ENCODE results near the gene PRKCB.

PRKCB gene

GRCh38 chr16:23902034-23902747 lies 66.4 kb downstream of the PRKCB start:
- TF ChIP-seq CTCF (IDR thresholded peaks at IDR 0.05; ENCODE audit: low read depth, low read length, poor library complexity, severe bottlenecking) (no peak), EZH2phosphoT487 (IDR thresholded peaks at IDR 0.05; ENCODE audit: borderline replicate concordance, low read length) (no peak)
- H4K20me1 ChIP-seq (ENCODE audit: control insufficient read depth, insufficient read depth, low read depth, low read length) = no peaks in the 10 kb centered on the region
- peaks cover 4% of the 10 kb centered on the region for H3K4me1 ChIP-seq (ENCODE audit: control insufficient read depth, low read length)

GRCh38 chr16:23902748-23903414 lies 67.1 kb downstream of the PRKCB start:
- Histone ChIP-seq H3K36me3 (ENCODE audit: control insufficient read depth, low read length) (no peaks in the 10 kb centered on the region), H4K20me1 (ENCODE audit: control insufficient read depth, insufficient read depth, low read depth, low read length) (no peaks in the 10 kb centered on the region), H3F3A (ENCODE audit: control insufficient read depth, insufficient read depth) (no peaks in the 10 kb centered on the region), H3K9me2 (replicated peaks; ENCODE audit: control insufficient read depth, low read length) (no peaks in the 10 kb centered on the region), H3K27ac (ENCODE audit: low read depth, low read length) (no peak overlapping the region), H3K4me2 (ENCODE audit: low read length) (no peak overlapping the region), H3K4me1 (ENCODE audit: control insufficient read depth, low read length) (no peaks in the 10 kb centered on the region), H3K27me3 (ENCODE audit: control insufficient read depth, low read length) (0 out of 2 replicates have a peak, but pooled peaks cover 3% of the 10 kb centered on the region), H3K9me3 (ENCODE audit: control insufficient read depth, insufficient read depth, low read length) (no peaks in the 10 kb centered on the region), H3K79me2 (ENCODE audit: control insufficient read depth, low read length) (no peaks in the 10 kb centered on the region), H3K4me3 (ENCODE audit: low read length) (no peak overlapping the region)
- no peak for TF ChIP-seq EZH2phosphoT487 (IDR thresholded peaks at IDR 0.05; ENCODE audit: borderline replicate concordance, low read length)
- TF ChIP-seq CTCF (IDR thresholded peaks at IDR 0.05; ENCODE audit: low read depth, low read length, poor library complexity, severe bottlenecking) = no peak

More at GRCh38 chr16:23902034-23902747, 66.4 kb downstream of the PRKCB start:
- Histone ChIP-seq H3K79me2 (ENCODE audit: control insufficient read depth, low read length) (no peaks in the 10 kb centered on the region), H3F3A (ENCODE audit: control insufficient read depth, insufficient read depth) (no peaks in the 10 kb centered on the region), H3K4me3 (ENCODE audit: low read length) (no peak overlapping the region), H3K27me3 (ENCODE audit: control insufficient read depth, low read length) (0 out of 2 replicates have a peak, but pooled peaks cover 3% of the 10 kb centered on the region), H3K4me2 (ENCODE audit: low read length) (no peak overlapping the region), H3K36me3 (ENCODE audit: control insufficient read depth, low read length) (no peaks in the 10 kb centered on the region), H3K27ac (ENCODE audit: low read depth, low read length) (no peak overlapping the region), H3K9me2 (replicated peaks; ENCODE audit: control insufficient read depth, low read length) (no peaks in the 10 kb centered on the region), H3K9me3 (ENCODE audit: control insufficient read depth, insufficient read depth, low read length) (no peaks in the 10 kb centered on the region)

- Histone ChIP-seq H3F3A (ENCODE audit: control insufficient read depth, insufficient read depth) (no peaks in the 10 kb centered on the region), H3K79me2 (ENCODE audit: control insufficient read depth, low read length) (no peaks in the 10 kb centered on the region), H3K9me3 (ENCODE audit: control insufficient read depth, insufficient read depth, low read length) (no peaks in the 10 kb centered on the region), H3K4me2 (ENCODE audit: low read length) (no peak overlapping the region), H3K36me3 (ENCODE audit: control insufficient read depth, low read length) (no peaks in the 10 kb centered on the region), H3K27ac (ENCODE audit: low read depth, low read length) (no peak overlapping the region), H4K20me1 (ENCODE audit: control insufficient read depth, insufficient read depth, low read depth, low read length) (no peaks in the 10 kb centered on the region), H3K4me3 (ENCODE audit: low read length) (no peak overlapping the region), H3K4me1 (ENCODE audit: control insufficient read depth, low read length) (no peaks in the 10 kb centered on the region), H3K27me3 (ENCODE audit: control insufficient read depth, low read length) (0 out of 2 replicates have a peak, but pooled peaks cover 3% of the 10 kb centered on the region), H3K9me2 (replicated peaks; ENCODE audit: control insufficient read depth, low read length) (no peaks in the 10 kb centered on the region)
- TF ChIP-seq CTCF (IDR thresholded peaks at IDR 0.05; ENCODE audit: low read depth, low read length, poor library complexity, severe bottlenecking) (no peak), EZH2phosphoT487 (IDR thresholded peaks at IDR 0.05; ENCODE audit: borderline replicate concordance, low read length) (no peak)
Measured at GRCh38 chr16:23905027-23905426, 69.2 kb downstream of the PRKCB start.
